WTC11 (cell line): ENCODE results near the gene AFP. TPM values are rescaled to one million over a fixed set of nuclear protein-coding genes. Genes with fewer than 3 reads are reported as not detected.
A peak's percentile ranks its signal among the peaks of the same experiment; 100 is the strongest.

Experiments used
- ATAC-seq: fragments of 200-7000 bp; cut with Tn5 transposase; 2 replicates; pipeline ENCODE4 v1.10.0; 2021; ENCODE audit warnings: mild to moderate bottlenecking, moderate library complexity
- CTCF ChIA-PET: fragments of 300-600 bp; sonication (Branson Sonifier 250); formaldehyde crosslinking; loops from one replicate; lab custom pipeline; 2021; ENCODE audit warnings: antibody characterized with exemption; lab: Charles Lee
- POLR2A ChIA-PET: fragments of 350-600 bp; sonication (Branson Sonifier 250); formaldehyde crosslinking; loops from one replicate; lab custom pipeline; 2021; ENCODE audit warnings: antibody characterized with exemption; lab: Charles Lee
- DNase-seq: peaks from one replicate; pipeline ENCODE4 v3.0.0; 2021; ENCODE audit warnings: low spot score
- H3K27ac Mint-ChIP-seq: 2 replicates; pipeline ENCODE4 v1.8.0; 2021; ENCODE audit warnings: mixed read lengths
- H3K27me3 Mint-ChIP-seq: 2 replicates; pipeline ENCODE4 v1.8.0; 2021; ENCODE audit warnings: low read depth, mild to moderate bottlenecking, moderate library complexity, mixed read lengths
- H3K36me3 Mint-ChIP-seq: 2 replicates; pipeline ENCODE4 v1.8.0; 2021; ENCODE audit warnings: mixed read lengths
- H3K4me1 Mint-ChIP-seq: 2 replicates; pipeline ENCODE4 v1.8.0; 2022; ENCODE audit warnings: mixed read lengths
- H3K4me3 Mint-ChIP-seq: 2 replicates; pipeline ENCODE4 v1.8.0; 2021; ENCODE audit warnings: mild to moderate bottlenecking, moderate library complexity, mixed read lengths
- H3K9me3 Mint-ChIP-seq: 2 replicates; pipeline ENCODE4 v1.8.0; 2021; ENCODE audit warnings: mixed read lengths
- ATF1 ChIP-seq: sonication (generic); formaldehyde crosslinking; IDR thresholded peaks from 2 replicates; pipeline ENCODE4 v1.8.1; 2023; ENCODE audit warnings: mild to moderate bottlenecking, moderate library complexity, missing genetic modification reagents
- ATF3 ChIP-seq: sonication (generic); formaldehyde crosslinking; conservative IDR thresholded peaks from 2 replicates; pipeline ENCODE4 v1.8.1; 2022; ENCODE audit warnings: mild to moderate bottlenecking, missing genetic modification reagents
- CBFB ChIP-seq: sonication (generic); formaldehyde crosslinking; IDR thresholded peaks from 2 replicates; pipeline ENCODE4 v1.8.1; 2022; ENCODE audit warnings: mild to moderate bottlenecking, low read depth, missing genetic modification reagents
- HMGA2 ChIP-seq: fragments of 250-450 bp; sonication (Bioruptor Pico); IDR thresholded peaks from 2 replicates; pipeline ENCODE4 v1.4.0; 2021; ENCODE audit warnings: mild to moderate bottlenecking, moderate library complexity
- MYBL2 ChIP-seq: sonication (generic); formaldehyde crosslinking; IDR thresholded peaks from 2 replicates; pipeline ENCODE4 v1.8.1; 2023; ENCODE audit warnings: mild to moderate bottlenecking, moderate library complexity, missing genetic modification reagents
- NFYB ChIP-seq: sonication (generic); formaldehyde crosslinking; conservative IDR thresholded peaks from 2 replicates; pipeline ENCODE4 v1.8.0; 2022; ENCODE audit warnings: low read depth, missing genetic modification reagents
- OVOL2 ChIP-seq: fragments of 250-450 bp; sonication (Bioruptor Pico); IDR thresholded peaks from 2 replicates; pipeline ENCODE4 v1.9.0; 2021; ENCODE audit warnings: mild to moderate bottlenecking, borderline replicate concordance
- RELA ChIP-seq: sonication (generic); formaldehyde crosslinking; IDR thresholded peaks from 2 replicates; pipeline ENCODE4 v1.8.1; 2022; ENCODE audit warnings: missing genetic modification reagents, mild to moderate bottlenecking, borderline replicate concordance
- RORB ChIP-seq: fragments of 250-450 bp; sonication (Bioruptor Pico); IDR thresholded peaks from 2 replicates; pipeline ENCODE4 v1.9.0; 2021; ENCODE audit warnings: mild to moderate bottlenecking
- ZBTB21 ChIP-seq: sonication (generic); formaldehyde crosslinking; IDR thresholded peaks from 2 replicates; pipeline ENCODE4 v1.8.1; 2023; ENCODE audit warnings: mild to moderate bottlenecking, missing genetic modification reagents, borderline replicate concordance
- ZNF138 ChIP-seq: sonication (generic); formaldehyde crosslinking; conservative IDR thresholded peaks from 2 replicates; pipeline ENCODE4 v1.8.1; 2022; ENCODE audit warnings: mild to moderate bottlenecking, moderate library complexity, missing genetic modification reagents
- ZNF317 ChIP-seq: sonication (generic); formaldehyde crosslinking; IDR thresholded peaks from 2 replicates; pipeline ENCODE4 v1.8.1; 2023; ENCODE audit warnings: low read depth, mild to moderate bottlenecking, moderate library complexity, missing genetic modification reagents, borderline replicate concordance
- ZNF423 ChIP-seq: fragments of 250-450 bp; sonication (Bioruptor Pico); IDR thresholded peaks from 2 replicates; pipeline ENCODE4 v2.1.2; 2022; ENCODE audit warnings: mild to moderate bottlenecking, moderate library complexity
- total RNA-seq: library from RNA; stranded (reverse); gene quantifications from 3 replicates; pipeline ENCODE4 v1.2.3, GENCODE V29; 2021
- TF ChIP-seq, protein P1 (sequence below): fragments of 250-450 bp; sonication (Bioruptor Pico); conservative IDR thresholded peaks from 2 replicates; pipeline ENCODE4 v1.9.0; 2021; ENCODE audit warnings: mild to moderate bottlenecking
- TF ChIP-seq, protein P2 (sequence below): fragments of 250-450 bp; sonication (Bioruptor Pico); IDR thresholded peaks from 2 replicates; pipeline ENCODE4 v1.9.0; 2021; ENCODE audit warnings: moderate library complexity, mild to moderate bottlenecking, inconsistent platforms, borderline replicate concordance
- TF ChIP-seq, protein P3 (sequence below): fragments of 250-450 bp; sonication (Bioruptor Pico); IDR thresholded peaks from 2 replicates; pipeline ENCODE4 v1.8.0; 2021; ENCODE audit warnings: mild to moderate bottlenecking
- TF ChIP-seq, protein P4 (sequence below): sonication (generic); formaldehyde crosslinking; IDR thresholded peaks from 2 replicates; pipeline ENCODE4 v1.8.1; 2022; ENCODE audit warnings: mild to moderate bottlenecking, missing genetic modification reagents, moderate library complexity, borderline replicate concordance
- TF ChIP-seq, protein P5 (sequence below): fragments of 250-450 bp; sonication (Bioruptor Pico); IDR thresholded peaks from 2 replicates; pipeline ENCODE4 v2.1.2; 2022; ENCODE audit warnings: mild to moderate bottlenecking, moderate library complexity
- TF ChIP-seq, protein P6 (sequence below): sonication (generic); formaldehyde crosslinking; IDR thresholded peaks from 2 replicates; pipeline ENCODE4 v1.8.1; 2023; ENCODE audit warnings: mild to moderate bottlenecking, missing genetic modification reagents, moderate library complexity
- TF ChIP-seq, protein P7 (sequence below): sonication (generic); formaldehyde crosslinking; IDR thresholded peaks from 2 replicates; pipeline ENCODE4 v1.8.1; 2022; ENCODE audit warnings: missing genetic modification reagents, borderline replicate concordance

AFP gene
- total RNA-seq, 1 experiment from 2014 or later, result 1.8 TPM

DNA sequence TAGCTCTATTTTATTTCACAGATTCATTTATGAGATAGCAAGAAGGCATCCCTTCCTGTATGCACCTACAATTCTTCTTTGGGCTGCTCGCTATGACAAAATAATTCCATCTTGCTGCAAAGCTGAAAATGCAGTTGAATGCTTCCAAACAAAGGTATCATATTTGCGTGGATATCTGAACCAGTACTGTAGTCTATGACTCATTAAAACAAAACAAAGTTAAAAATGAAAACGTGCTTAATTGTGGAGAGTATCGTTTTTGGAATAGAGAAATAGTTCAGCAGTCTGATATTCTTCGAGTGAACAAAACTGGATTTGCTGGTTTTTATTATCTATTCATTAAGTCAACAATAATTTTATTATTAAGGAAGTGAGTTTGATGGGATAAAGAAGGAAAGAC, 6.3 kb downstream of the AFP start (continued):
- TF ChIP-seq RORB (CRISPR knock-in tag) (no peak), OVOL2 (no peak), ZNF423 (CRISPR knock-in tag) (no peak), ATF3 (no peak), NFYB (CRISPR knock-in tag) (no peak), MYBL2 (CRISPR knock-in tag) (no peak)
- TF ChIP-seq, protein P1, sequence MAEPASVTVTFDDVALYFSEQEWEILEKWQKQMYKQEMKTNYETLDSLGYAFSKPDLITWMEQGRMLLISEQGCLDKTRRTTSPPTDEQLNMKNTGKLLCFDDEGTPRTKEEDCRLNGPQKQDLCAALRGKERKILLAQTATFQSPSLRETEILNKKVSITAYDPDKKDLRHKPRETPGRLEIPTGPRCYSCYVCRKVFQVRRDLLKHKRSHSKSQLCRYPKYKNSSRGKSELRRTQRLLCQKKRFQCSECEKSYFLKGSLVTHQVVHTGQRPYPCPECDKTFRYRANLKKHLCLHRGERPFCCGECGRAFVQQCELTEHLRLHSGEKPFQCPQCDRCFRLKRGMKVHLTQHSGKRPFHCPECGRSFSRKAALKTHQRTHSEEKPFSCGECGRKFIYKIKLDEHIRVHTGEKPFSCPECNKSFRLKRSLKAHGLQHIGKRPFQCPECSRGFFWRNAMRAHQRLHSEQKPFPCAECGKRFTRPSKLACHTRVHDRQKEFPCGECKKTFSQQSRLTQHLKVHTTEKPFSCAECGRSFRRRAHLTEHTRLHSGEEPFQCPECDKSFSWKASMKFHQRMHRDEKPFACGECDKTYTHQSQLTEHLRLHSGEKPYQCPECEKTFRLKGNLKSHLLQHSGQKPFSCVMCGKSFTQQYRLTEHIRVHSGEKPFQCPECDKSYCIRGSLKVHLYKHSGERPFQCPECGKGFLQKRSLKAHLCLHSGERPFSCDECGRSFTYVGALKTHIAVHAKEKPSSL (CRISPR knock-in tag), result no peak
- TF ChIP-seq, protein P2, sequence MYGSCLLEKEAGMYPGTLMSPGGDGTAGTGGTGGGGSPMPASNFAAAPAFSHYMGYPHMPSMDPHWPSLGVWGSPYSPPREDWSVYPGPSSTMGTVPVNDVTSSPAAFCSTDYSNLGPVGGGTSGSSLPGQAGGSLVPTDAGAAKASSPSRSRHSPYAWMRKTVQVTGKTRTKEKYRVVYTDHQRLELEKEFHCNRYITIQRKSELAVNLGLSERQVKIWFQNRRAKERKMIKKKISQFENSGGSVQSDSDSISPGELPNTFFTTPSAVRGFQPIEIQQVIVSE (CRISPR knock-in tag), result no peak
- TF ChIP-seq, all 79 proteins: peak for 0

GRCh38 chr4:73443224-73443623, 7.2 kb downstream of the AFP start:
- Mint-ChIP-seq H3K27ac (no peak overlapping the region), H3K27me3 (peaks cover 13% of the 10 kb centered on the region), H3K9me3 (no peaks in the 10 kb centered on the region), H3K4me1 (0 out of 2 replicates have a peak, but pooled peaks cover 4% of the 10 kb centered on the region), H3K4me3 (no peak overlapping the region)
- no peak for DNase-seq
- POLR2A ChIA-PET, result no interaction called here
- TF ChIP-seq, protein P3, sequence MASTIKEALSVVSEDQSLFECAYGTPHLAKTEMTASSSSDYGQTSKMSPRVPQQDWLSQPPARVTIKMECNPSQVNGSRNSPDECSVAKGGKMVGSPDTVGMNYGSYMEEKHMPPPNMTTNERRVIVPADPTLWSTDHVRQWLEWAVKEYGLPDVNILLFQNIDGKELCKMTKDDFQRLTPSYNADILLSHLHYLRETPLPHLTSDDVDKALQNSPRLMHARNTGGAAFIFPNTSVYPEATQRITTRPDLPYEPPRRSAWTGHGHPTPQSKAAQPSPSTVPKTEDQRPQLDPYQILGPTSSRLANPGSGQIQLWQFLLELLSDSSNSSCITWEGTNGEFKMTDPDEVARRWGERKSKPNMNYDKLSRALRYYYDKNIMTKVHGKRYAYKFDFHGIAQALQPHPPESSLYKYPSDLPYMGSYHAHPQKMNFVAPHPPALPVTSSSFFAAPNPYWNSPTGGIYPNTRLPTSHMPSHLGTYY (CRISPR knock-in tag), result no peak
- TF ChIP-seq, protein P4, sequence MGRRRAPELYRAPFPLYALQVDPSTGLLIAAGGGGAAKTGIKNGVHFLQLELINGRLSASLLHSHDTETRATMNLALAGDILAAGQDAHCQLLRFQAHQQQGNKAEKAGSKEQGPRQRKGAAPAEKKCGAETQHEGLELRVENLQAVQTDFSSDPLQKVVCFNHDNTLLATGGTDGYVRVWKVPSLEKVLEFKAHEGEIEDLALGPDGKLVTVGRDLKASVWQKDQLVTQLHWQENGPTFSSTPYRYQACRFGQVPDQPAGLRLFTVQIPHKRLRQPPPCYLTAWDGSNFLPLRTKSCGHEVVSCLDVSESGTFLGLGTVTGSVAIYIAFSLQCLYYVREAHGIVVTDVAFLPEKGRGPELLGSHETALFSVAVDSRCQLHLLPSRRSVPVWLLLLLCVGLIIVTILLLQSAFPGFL, result no peak
- TF ChIP-seq RELA, result no peak
- TF ChIP-seq, all 79 proteins: peak for 0
- no peak for ATAC-seq
- H3K36me3 Mint-ChIP-seq, result no peaks in the 10 kb centered on the region
- CTCF ChIA-PET, result interaction anchor here (1.0 to 5.3 kb wide), 2 partner anchors 103 to 131 kb away, joined by 5 to 77 read pairs; no protein-coding TSS in a partner anchor

GRCh38 chr4:73445383-73446335, 9.6 kb downstream of the AFP start:
- DNase-seq (no peak), ATAC-seq (peak; percentile 40; the same call in 1 of the 2 replicates)
- POLR2A ChIA-PET, result no interaction called here
- peaks cover 34% of the 10 kb centered on the region for H3K27me3 Mint-ChIP-seq
- CTCF ChIA-PET, result interaction anchor here (0.6 to 5.3 kb wide), 29 partner anchors 8 to 419 kb away, joined by 3 to 77 read pairs (median 4); no protein-coding TSS in a partner anchor
- no peak overlapping the region for H3K4me3 Mint-ChIP-seq
- no peaks in the 10 kb centered on the region for H3K9me3 Mint-ChIP-seq
- no peak overlapping the region for H3K27ac Mint-ChIP-seq
- H3K36me3 Mint-ChIP-seq, result no peaks in the 10 kb centered on the region
- H3K4me1 Mint-ChIP-seq, result peaks cover 20% of the 10 kb centered on the region
- TF ChIP-seq CBFB (CRISPR knock-in tag) (no peak), ZNF138 (CRISPR knock-in tag) (no peak), ZNF317 (no peak), ATF1 (CRISPR knock-in tag) (no peak), ZBTB21 (CRISPR knock-in tag) (no peak), HMGA2 (CRISPR knock-in tag) (no peak)
- TF ChIP-seq, protein P5, sequence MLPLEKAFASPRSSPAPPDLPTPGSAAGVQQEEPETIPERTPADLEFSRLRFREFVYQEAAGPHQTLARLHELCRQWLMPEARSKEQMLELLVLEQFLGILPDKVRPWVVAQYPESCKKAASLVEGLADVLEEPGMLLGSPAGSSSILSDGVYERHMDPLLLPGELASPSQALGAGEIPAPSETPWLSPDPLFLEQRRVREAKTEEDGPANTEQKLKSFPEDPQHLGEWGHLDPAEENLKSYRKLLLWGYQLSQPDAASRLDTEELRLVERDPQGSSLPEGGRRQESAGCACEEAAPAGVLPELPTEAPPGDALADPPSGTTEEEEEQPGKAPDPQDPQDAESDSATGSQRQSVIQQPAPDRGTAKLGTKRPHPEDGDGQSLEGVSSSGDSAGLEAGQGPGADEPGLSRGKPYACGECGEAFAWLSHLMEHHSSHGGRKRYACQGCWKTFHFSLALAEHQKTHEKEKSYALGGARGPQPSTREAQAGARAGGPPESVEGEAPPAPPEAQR (CRISPR knock-in tag), result no peak
- TF ChIP-seq, protein P3 (CRISPR knock-in tag), result no peak
- TF ChIP-seq, protein P6, sequence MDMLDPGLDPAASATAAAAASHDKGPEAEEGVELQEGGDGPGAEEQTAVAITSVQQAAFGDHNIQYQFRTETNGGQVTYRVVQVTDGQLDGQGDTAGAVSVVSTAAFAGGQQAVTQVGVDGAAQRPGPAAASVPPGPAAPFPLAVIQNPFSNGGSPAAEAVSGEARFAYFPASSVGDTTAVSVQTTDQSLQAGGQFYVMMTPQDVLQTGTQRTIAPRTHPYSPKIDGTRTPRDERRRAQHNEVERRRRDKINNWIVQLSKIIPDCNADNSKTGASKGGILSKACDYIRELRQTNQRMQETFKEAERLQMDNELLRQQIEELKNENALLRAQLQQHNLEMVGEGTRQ (CRISPR knock-in tag), result no peak
- TF ChIP-seq, protein P7, sequence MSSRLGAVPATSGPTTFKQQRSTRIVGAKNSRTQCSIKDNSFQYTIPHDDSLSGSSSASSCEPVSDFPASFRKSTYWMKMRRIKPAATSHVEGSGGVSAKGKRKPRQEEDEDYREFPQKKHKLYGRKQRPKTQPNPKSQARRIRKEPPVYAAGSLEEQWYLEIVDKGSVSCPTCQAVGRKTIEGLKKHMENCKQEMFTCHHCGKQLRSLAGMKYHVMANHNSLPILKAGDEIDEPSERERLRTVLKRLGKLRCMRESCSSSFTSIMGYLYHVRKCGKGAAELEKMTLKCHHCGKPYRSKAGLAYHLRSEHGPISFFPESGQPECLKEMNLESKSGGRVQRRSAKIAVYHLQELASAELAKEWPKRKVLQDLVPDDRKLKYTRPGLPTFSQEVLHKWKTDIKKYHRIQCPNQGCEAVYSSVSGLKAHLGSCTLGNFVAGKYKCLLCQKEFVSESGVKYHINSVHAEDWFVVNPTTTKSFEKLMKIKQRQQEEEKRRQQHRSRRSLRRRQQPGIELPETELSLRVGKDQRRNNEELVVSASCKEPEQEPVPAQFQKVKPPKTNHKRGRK (CRISPR knock-in tag), result no peak
